Measurements from ENCODE around the gene TNNI2. TPM values are rescaled to one million over a fixed set of nuclear protein-coding genes. Genes with fewer than 3 reads are reported as not detected.

Gene TNNI2
- total and polyA plus RNA-seq, 2 experiments from 2014 or later = 0.73 to 5.5 TPM

DNA sequence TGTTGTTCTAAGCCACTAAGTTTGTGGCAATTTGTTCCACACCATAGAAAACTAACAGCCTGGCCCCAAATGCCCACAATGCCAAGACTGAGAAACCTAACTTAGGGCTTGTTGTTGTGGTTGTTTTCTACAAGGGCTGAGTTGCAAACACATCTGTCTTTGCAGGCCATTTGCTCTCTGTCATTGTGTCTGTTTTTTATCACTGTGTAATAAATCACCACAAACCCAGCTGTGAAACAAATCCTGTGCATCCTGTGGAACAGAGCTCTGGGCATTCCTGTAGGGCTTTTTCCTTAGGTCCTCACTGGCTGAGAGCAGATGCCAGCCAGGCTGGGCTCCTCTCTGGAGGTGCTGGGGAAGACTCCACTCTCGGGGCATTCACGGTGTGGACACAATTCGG, 19.7 kb upstream of the TNNI2 start:
- 58% methylated on average over 3 of the region's 3 CpGs for WGBS (ENCODE audit: low lambda C conversion rate, missing lambda C conversion rate)
- Histone ChIP-seq H4K20me1 (ENCODE audit: insufficient read depth, poor library complexity, severe bottlenecking) (no peaks in the 10 kb centered on the region), H3K4me1 (ENCODE audit: insufficient read depth) (no peaks in the 10 kb centered on the region), H2AFZ (no peak overlapping the region), H3K27me3 (no peaks in the 10 kb centered on the region), H3K36me3 (replicated peaks; ENCODE audit: insufficient read depth, low read depth) (no peaks in the 10 kb centered on the region), H3K9me2 (replicated peaks; ENCODE audit: insufficient read depth) (no peaks in the 10 kb centered on the region), H3K4me3 (no peak overlapping the region), H3K27ac (no peak overlapping the region), H3K79me2 (no peaks in the 10 kb centered on the region), H3K9me3 (ENCODE audit: low read depth) (no peaks in the 10 kb centered on the region), H3K4me2 (no peak overlapping the region)
- DNase-seq (ENCODE audit: low spot score) = no peak
- TF ChIP-seq, protein P1, sequence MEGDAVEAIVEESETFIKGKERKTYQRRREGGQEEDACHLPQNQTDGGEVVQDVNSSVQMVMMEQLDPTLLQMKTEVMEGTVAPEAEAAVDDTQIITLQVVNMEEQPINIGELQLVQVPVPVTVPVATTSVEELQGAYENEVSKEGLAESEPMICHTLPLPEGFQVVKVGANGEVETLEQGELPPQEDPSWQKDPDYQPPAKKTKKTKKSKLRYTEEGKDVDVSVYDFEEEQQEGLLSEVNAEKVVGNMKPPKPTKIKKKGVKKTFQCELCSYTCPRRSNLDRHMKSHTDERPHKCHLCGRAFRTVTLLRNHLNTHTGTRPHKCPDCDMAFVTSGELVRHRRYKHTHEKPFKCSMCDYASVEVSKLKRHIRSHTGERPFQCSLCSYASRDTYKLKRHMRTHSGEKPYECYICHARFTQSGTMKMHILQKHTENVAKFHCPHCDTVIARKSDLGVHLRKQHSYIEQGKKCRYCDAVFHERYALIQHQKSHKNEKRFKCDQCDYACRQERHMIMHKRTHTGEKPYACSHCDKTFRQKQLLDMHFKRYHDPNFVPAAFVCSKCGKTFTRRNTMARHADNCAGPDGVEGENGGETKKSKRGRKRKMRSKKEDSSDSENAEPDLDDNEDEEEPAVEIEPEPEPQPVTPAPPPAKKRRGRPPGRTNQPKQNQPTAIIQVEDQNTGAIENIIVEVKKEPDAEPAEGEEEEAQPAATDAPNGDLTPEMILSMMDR (IDR thresholded peaks at IDR 0.05; ENCODE audit: poor library complexity) = no peak
- TF ChIP-seq EZH2 (IDR thresholded peaks at IDR 0.05; ENCODE audit: borderline replicate concordance) (no peak), EZH2phosphoT487 (IDR thresholded peaks at IDR 0.05; ENCODE audit: low read depth, severe bottlenecking, unreplicated experiment) (no peak)

DNA sequence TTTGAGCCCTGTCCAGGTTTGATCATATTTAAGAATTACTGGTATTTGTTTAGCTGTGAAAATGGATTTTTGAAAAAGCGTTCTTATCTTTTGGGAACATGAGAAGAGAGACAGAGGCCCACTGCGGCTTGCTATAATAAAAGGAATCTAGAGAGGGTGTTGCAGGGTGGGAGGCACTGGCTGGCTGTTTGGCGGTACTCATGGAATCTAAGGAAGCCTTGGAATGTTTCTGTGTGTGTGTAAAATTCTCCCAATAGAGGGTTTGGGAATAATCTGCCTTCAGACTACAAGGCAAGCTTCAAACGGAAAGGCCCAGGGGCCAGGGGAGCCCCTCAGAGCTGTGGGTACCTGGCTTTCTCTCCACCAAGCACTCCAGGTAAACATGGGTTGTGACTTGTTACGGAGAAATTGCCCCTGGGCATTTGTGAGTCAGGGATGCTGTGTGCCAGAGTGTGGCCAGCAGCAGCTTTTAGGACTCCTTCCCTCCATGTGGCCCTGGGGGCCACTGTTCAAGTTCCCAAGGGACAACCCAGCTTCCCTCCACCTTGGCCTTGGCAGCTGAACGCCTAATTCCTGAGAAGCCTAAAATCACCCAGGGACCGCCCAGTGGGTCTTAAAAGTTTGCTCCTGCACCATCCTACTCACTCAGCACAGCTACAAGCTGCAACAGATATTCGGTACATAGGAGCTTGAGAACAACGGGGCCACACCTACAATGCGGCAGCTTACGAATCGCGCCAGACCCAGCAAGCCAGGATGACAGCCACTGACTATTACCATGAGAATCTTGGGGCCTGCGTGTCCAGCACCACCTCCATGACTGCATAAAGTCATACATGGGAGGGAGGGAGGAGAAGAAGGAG, 18.1 kb upstream of the TNNI2 start:
- Histone ChIP-seq H3K9me3 (ENCODE audit: low read depth) (no peaks in the 10 kb centered on the region), H4K20me1 (ENCODE audit: insufficient read depth, poor library complexity, severe bottlenecking) (no peaks in the 10 kb centered on the region), H3K9me2 (replicated peaks; ENCODE audit: insufficient read depth) (no peaks in the 10 kb centered on the region), H3K27me3 (no peaks in the 10 kb centered on the region), H3K27ac (no peak overlapping the region), H3K36me3 (replicated peaks; ENCODE audit: insufficient read depth, low read depth) (no peaks in the 10 kb centered on the region), H2AFZ (no peak overlapping the region), H3K4me3 (no peak overlapping the region), H3K79me2 (no peaks in the 10 kb centered on the region), H3K4me2 (no peak overlapping the region), H3K4me1 (ENCODE audit: insufficient read depth) (no peaks in the 10 kb centered on the region)
- 74% methylated on average over 14 of the region's 14 CpGs for WGBS (ENCODE audit: low lambda C conversion rate, missing lambda C conversion rate)
- DNase-seq (ENCODE audit: low spot score) = no peak
- no peak for TF ChIP-seq EZH2phosphoT487 (IDR thresholded peaks at IDR 0.05; ENCODE audit: low read depth, severe bottlenecking, unreplicated experiment)
- TF ChIP-seq, protein P1 (IDR thresholded peaks at IDR 0.05; ENCODE audit: poor library complexity) = no peak
- TF ChIP-seq EZH2 (IDR thresholded peaks at IDR 0.05; ENCODE audit: borderline replicate concordance) = no peak

DNA sequence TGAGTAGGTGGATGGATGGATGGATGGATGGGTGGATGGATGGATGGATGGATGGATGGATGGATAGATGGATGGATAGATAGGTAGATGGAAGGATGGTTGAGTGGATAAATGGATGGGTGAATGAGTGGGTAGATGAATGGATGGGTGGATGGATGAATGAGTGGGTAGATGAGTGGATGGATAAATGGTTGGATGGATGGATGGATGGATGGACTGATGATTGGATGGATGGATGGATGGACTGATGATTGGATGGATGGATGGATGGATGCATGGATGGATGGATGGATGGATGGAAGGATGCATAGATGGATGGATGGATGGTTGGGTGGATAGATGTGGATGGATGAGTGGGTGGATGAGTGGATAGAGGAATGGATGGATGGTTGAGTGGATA, 17.2 kb upstream of the TNNI2 start:
- Histone ChIP-seq H3K79me2 (no peaks in the 10 kb centered on the region), H2AFZ (no peak overlapping the region), H3K9me3 (ENCODE audit: low read depth) (no peaks in the 10 kb centered on the region), H3K36me3 (replicated peaks; ENCODE audit: insufficient read depth, low read depth) (no peaks in the 10 kb centered on the region), H4K20me1 (ENCODE audit: insufficient read depth, poor library complexity, severe bottlenecking) (no peaks in the 10 kb centered on the region), H3K9me2 (replicated peaks; ENCODE audit: insufficient read depth) (no peaks in the 10 kb centered on the region), H3K27ac (no peak overlapping the region), H3K4me3 (no peak overlapping the region), H3K27me3 (no peaks in the 10 kb centered on the region), H3K4me1 (ENCODE audit: insufficient read depth) (no peaks in the 10 kb centered on the region), H3K4me2 (no peak overlapping the region)
- TF ChIP-seq EZH2phosphoT487 (IDR thresholded peaks at IDR 0.05; ENCODE audit: low read depth, severe bottlenecking, unreplicated experiment) = no peak
- no peak for TF ChIP-seq EZH2 (IDR thresholded peaks at IDR 0.05; ENCODE audit: borderline replicate concordance)
- TF ChIP-seq, protein P1 (IDR thresholded peaks at IDR 0.05; ENCODE audit: poor library complexity) = no peak
- DNase-seq (ENCODE audit: low spot score) = no peak

Measured in hepatocyte (in vitro differentiated cells).